Activated CD4-positive, alpha-beta T cell treated with anti-CD3 and anti-CD28 coated beads for 24 hours (primary cell): ENCODE measurements around the gene USP10.
"Not testable (repeated sequence)": the region's sequence is repeated elsewhere in the genome, so short reads cannot be mapped to it uniquely, and the experiment has no call there.

ENCODE experiments used
- DNase-seq, 2 donors: peaks; one replicate each; pipeline ENCODE4 v3.0.0-alpha.2; 2020; ENCODE audit warnings: low read depth in 2 of 2

USP10 gene

GRCh38 chr16:84726669-84727467, 27.1 kb downstream of the USP10 start:
- no peak for DNase-seq

- no peak for DNase-seq
Measured at GRCh38 chr16:84728853-84729424, 29.1 kb downstream of the USP10 start.

DNA sequence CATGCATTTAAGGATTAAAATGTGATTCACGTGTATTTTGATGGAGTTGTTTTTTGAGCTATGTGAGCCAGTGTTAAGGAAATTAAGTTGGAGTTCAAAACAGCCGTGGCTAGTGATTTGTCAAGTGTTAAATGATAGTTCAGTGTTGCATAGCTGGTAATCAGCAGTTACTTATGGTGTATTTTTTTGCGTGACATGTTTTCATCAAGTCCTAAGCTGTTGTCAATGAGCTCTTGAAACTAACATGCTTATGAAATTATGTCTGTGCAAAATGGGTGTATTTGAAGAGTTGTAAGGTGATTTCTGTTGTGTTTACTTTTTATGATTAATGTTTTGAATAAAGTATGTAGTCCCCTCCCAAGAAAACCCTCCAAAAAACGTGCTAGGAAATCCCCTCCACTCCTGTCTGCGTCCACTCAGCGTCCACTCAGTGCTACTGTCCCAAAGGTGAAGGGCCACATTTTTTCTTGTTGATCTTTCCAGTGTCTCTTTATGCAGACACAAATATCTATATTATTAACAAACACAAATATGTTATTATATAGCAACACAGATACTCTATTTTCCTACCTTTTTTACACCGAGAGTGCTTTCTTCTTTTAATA, 30.0 kb downstream of the USP10 start:
- DNase-seq, result no peak

- no peak for DNase-seq
Measured at GRCh38 chr16:84730406-84731106, 30.8 kb downstream of the USP10 start.

DNA sequence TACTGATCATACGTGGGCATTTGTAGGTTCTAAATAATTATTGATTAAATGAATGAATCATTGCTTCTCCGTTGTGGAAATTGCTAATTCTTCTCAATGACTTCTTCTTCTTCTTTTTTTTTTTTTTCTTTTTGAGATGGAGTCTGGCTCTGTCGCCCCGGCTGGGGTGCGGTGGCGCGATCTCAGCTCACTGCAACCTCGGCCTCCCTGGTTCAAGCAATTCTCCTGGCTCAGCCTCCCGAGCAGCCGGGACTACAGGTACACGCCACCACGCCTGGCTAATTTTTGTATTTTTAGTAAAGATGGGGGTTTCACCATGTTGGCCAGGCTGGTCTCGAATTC, 32.5 kb downstream of the USP10 start:
- not testable (repeated sequence) for DNase-seq

DNA sequence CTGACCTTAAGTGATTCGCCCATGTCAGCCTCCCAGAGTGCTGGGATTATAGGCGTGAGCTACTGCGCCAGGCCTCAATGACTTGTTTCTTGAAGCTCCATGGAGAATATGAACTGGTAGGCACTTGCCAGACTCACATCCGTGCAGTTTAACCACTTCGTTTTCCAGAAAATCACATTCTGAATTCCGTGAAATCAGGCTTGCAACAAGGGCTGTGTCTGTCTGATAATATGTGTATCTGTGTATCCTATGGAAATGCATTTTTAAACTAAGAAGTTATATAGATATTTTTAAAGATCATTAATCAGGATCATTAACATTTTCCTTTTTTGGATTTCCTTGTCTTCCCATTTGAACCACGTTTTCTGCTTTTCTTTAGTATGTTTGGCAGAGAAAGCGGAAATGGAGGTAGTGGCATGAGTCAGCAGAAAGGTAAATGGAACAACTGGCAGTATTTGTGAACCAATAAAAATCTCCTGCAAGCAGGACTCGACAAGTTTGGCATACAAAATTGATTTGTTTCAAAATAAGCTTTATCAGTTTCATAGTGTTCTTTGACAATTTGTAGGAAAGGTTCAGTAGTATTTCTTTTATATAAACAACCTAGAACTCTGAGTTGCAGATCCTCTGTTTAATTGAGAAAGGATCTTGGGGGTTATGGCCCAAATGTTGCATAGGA, 33.0 kb downstream of the USP10 start:
- DNase-seq, result no peak

GRCh38 chr16:84735849-84736586, 36.2 kb downstream of the USP10 start:
- DNase-seq, result no peak

GRCh38 chr16:84737192-84738011, 37.6 kb downstream of the USP10 start:
- no peak for DNase-seq

GRCh38 chr16:84738255-84739038, 38.6 kb downstream of the USP10 start:
- peak; percentile 63 to 67 for DNase-seq

GRCh38 chr16:84739349-84740124, 39.7 kb downstream of the USP10 start:
- no peak for DNase-seq

DNA sequence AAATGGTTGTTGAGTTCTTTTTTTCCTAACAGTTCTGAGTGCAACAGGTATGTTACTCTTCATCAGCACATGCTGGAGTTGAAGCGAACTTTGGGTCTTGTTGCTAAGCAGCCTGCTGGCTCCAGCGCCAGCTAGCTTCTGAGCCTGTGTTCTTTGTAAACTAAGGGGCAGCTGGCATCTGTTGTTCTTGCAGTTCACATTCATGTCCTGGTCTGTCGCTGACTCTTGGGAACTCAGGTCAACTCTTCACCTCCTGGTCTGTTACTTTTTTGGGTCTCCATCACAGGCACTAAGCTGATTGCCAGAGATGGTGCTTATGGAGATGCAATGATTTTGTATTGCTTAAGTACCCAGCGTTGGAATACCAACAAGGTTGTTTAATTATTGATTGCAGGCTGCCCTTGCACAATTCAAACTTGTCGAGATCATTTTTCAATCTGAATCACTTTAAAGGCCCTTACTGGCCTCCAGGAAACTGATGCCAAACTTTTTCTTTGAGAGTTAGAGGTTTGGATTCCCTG, 40.9 kb downstream of the USP10 start:
- no peak for DNase-seq

DNA sequence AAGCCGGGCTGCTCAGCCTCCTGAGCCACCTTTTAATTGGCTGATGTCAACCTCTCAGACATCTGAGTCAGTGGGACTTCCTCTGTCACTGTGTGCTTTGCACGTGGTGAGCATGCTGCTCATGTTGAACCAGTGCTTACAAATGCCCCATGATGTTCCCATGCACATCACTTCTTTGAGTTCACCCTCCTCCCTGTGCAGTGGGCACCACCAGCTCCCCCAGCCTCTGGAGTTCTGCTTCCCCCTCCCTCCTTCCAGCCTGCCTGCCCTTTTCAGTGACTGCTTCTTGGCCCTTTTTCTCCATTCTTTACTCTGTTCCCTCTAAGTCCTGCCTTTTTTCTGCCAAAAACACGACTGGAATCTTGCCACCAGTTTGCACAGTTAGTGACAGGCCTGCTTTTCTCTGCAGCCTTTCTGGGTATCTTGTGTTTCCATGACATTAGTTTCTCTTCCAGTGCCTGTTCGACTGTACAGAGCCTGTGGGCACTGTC, 41.6 kb downstream of the USP10 start:
- no peak for DNase-seq

GRCh38 chr16:84742641-84743092, 42.9 kb downstream of the USP10 start:
- no peak for DNase-seq

- no peak for DNase-seq
Measured at GRCh38 chr16:84746231-84746630, 46.4 kb downstream of the USP10 start.

DNA sequence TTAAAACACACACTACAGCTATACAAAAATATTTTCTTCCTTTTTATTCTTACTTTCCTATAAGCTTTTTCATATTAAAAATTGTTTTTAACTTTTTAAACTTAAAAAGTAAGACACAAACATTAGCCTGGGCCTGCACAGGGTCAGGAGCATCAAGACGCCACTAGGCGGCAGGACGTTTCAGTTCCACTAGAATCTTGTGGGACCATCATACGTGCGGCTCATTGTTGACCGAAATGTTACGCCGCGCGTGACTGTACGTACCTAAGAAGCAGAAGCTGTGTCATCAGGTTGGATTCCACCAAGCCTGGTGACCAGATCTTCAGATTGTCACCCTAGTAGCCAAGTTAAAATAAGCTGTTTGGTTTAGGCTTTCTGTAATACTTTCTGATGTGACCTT, 47.1 kb downstream of the USP10 start:
- no peak for DNase-seq

GRCh38 chr16:84748247-84748646, 48.4 kb downstream of the USP10 start:
- DNase-seq, result not testable (repeated sequence)

DNA sequence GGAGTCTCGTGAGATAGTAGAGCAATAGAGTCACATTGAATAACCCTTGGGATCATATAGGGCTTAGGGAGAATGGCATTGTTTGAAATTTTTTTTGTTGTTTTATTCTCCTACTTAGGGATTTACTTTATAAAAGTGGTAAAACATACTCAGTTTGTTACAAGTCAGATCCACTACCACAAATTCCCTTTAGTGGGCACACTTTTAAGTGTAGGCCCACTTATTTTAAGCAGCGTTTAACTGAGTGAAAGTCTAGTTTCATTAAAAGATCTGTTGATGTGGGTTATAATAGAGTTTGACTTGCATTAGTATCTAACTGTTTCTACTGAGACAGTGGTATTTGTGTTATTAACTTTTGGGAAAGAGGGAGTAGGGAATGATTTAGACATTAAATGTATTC, 49.3 kb downstream of the USP10 start:
- DNase-seq, result no peak

DNA sequence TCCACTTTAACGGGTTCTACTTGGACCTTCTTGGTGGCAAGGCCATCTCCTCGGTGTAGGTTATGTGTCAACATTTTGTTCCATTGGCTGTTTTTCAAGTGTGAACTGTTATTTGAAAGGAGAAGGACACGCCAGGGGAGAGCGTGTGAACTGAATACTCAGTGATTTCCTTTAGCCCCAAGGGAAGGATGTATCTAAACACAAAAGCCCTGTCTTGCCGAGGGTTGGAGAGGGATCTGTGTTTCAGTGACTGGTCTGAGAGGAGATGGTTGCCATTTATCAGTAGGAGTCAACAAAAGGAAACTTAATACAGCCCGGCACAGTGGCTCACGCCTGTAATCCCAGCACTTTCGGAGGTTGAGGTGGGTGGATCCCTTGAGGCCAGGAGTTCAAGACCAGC, 50.0 kb downstream of the USP10 start:
- DNase-seq, result no peak
